ENCODE results near the gene IGF2R. TPM values are rescaled to one million over a fixed set of nuclear protein-coding genes. Genes with fewer than 3 reads are reported as not detected.
"Not testable (repeated sequence)": the region's sequence is repeated elsewhere in the genome, so short reads cannot be mapped to it uniquely, and the experiment has no call there.

IGF2R gene
- total RNA-seq, 1 experiment from 2014 or later = 9.6 TPM

GRCh38 chr6:160139420-160139851 is 170.6 kb downstream of the IGF2R start:
- no peak overlapping the region for H3K4me3 ChIP-seq (ENCODE audit: low read length)
- no peak overlapping the region for H3K4me2 ChIP-seq (ENCODE audit: low read depth, low read length, poor library complexity, severe bottlenecking)
- no peaks in the 10 kb centered on the region for H3K36me3 ChIP-seq (ENCODE audit: insufficient read depth, low read length)
- no peak overlapping the region for H3K27ac ChIP-seq (ENCODE audit: low read length)
- no peaks in the 10 kb centered on the region for H3K9me3 ChIP-seq (ENCODE audit: low read length)
- no peak for DNase-seq
- H3K79me2 ChIP-seq (ENCODE audit: low read length) = no peaks in the 10 kb centered on the region
- H3K27me3 ChIP-seq (ENCODE audit: low read length) = no peaks in the 10 kb centered on the region
- no peaks in the 10 kb centered on the region for H3K4me1 ChIP-seq (ENCODE audit: low read length)
- H3K9me2 ChIP-seq (replicated peaks; ENCODE audit: insufficient read depth, low read length) = no peaks in the 10 kb centered on the region
- H3K9ac ChIP-seq (ENCODE audit: low read length) = no peak overlapping the region
- H4K20me1 ChIP-seq (ENCODE audit: insufficient read depth, low read depth, low read length) = no peaks in the 10 kb centered on the region
- H2AFZ ChIP-seq (ENCODE audit: low read length) = no peak overlapping the region

GRCh38 chr6:160140493-160140892 is 171.6 kb downstream of the IGF2R start:
- not testable (repeated sequence) for H3K4me1 ChIP-seq (ENCODE audit: low read length); H3K27me3 ChIP-seq (ENCODE audit: low read length); H3K27ac ChIP-seq (ENCODE audit: low read length); H3K9me2 ChIP-seq (replicated peaks; ENCODE audit: insufficient read depth, low read length); H3K9me3 ChIP-seq (ENCODE audit: low read length); H4K20me1 ChIP-seq (ENCODE audit: insufficient read depth, low read depth, low read length); DNase-seq; H3K36me3 ChIP-seq (ENCODE audit: insufficient read depth, low read length); H3K4me2 ChIP-seq (ENCODE audit: low read depth, low read length, poor library complexity, severe bottlenecking); H3K9ac ChIP-seq (ENCODE audit: low read length); H3K79me2 ChIP-seq (ENCODE audit: low read length); H3K4me3 ChIP-seq (ENCODE audit: low read length); H2AFZ ChIP-seq (ENCODE audit: low read length)

- Histone ChIP-seq H3K9ac (ENCODE audit: low read length) (no peak overlapping the region), H3K36me3 (ENCODE audit: insufficient read depth, low read length) (no peaks in the 10 kb centered on the region), H3K27me3 (ENCODE audit: low read length) (no peaks in the 10 kb centered on the region), H3K9me3 (ENCODE audit: low read length) (no peaks in the 10 kb centered on the region), H3K4me3 (ENCODE audit: low read length) (no peak overlapping the region), H3K4me1 (ENCODE audit: low read length) (no peaks in the 10 kb centered on the region), H3K4me2 (ENCODE audit: low read depth, low read length, poor library complexity, severe bottlenecking) (no peak overlapping the region), H3K79me2 (ENCODE audit: low read length) (no peaks in the 10 kb centered on the region), H3K9me2 (replicated peaks; ENCODE audit: insufficient read depth, low read length) (no peaks in the 10 kb centered on the region), H4K20me1 (ENCODE audit: insufficient read depth, low read depth, low read length) (no peaks in the 10 kb centered on the region), H2AFZ (ENCODE audit: low read length) (no peak overlapping the region), H3K27ac (ENCODE audit: low read length) (no peak overlapping the region)
- DNase-seq = no peak
Measured at GRCh38 chr6:160141001-160141726, 172.3 kb downstream of the IGF2R start.

- H4K20me1 ChIP-seq (ENCODE audit: insufficient read depth, low read depth, low read length) = no peaks in the 10 kb centered on the region
- H3K27me3 ChIP-seq (ENCODE audit: low read length) = no peaks in the 10 kb centered on the region
- H3K27ac ChIP-seq (ENCODE audit: low read length) = no peak overlapping the region
- DNase-seq = no peak
- H2AFZ ChIP-seq (ENCODE audit: low read length) = no peak overlapping the region
- H3K9me3 ChIP-seq (ENCODE audit: low read length) = no peaks in the 10 kb centered on the region
- H3K79me2 ChIP-seq (ENCODE audit: low read length) = no peaks in the 10 kb centered on the region
- H3K36me3 ChIP-seq (ENCODE audit: insufficient read depth, low read length) = no peaks in the 10 kb centered on the region
- H3K4me2 ChIP-seq (ENCODE audit: low read depth, low read length, poor library complexity, severe bottlenecking) = no peak overlapping the region
- H3K9me2 ChIP-seq (replicated peaks; ENCODE audit: insufficient read depth, low read length) = no peaks in the 10 kb centered on the region
- no peak overlapping the region for H3K9ac ChIP-seq (ENCODE audit: low read length)
- H3K4me3 ChIP-seq (ENCODE audit: low read length) = no peak overlapping the region
- H3K4me1 ChIP-seq (ENCODE audit: low read length) = no peaks in the 10 kb centered on the region
Measured at GRCh38 chr6:160142115-160142715, 173.3 kb downstream of the IGF2R start.

GRCh38 chr6:160146454-160147145 is 177.7 kb downstream of the IGF2R start:
- no peaks in the 10 kb centered on the region for H4K20me1 ChIP-seq (ENCODE audit: insufficient read depth, low read depth, low read length)
- H3K9ac ChIP-seq (ENCODE audit: low read length) = no peak overlapping the region
- H3K27me3 ChIP-seq (ENCODE audit: low read length) = no peaks in the 10 kb centered on the region
- no peaks in the 10 kb centered on the region for H3K9me2 ChIP-seq (replicated peaks; ENCODE audit: insufficient read depth, low read length)
- H3K9me3 ChIP-seq (ENCODE audit: low read length) = no peaks in the 10 kb centered on the region
- H3K4me1 ChIP-seq (ENCODE audit: low read length) = no peaks in the 10 kb centered on the region
- no peak overlapping the region for H2AFZ ChIP-seq (ENCODE audit: low read length)
- H3K36me3 ChIP-seq (ENCODE audit: insufficient read depth, low read length) = no peaks in the 10 kb centered on the region
- DNase-seq = no peak
- no peak overlapping the region for H3K4me3 ChIP-seq (ENCODE audit: low read length)
- no peak overlapping the region for H3K4me2 ChIP-seq (ENCODE audit: low read depth, low read length, poor library complexity, severe bottlenecking)
- no peaks in the 10 kb centered on the region for H3K79me2 ChIP-seq (ENCODE audit: low read length)
- no peak overlapping the region for H3K27ac ChIP-seq (ENCODE audit: low read length)

GRCh38 chr6:160147146-160147536 is 178.3 kb downstream of the IGF2R start:
- no peak overlapping the region for H3K9ac ChIP-seq (ENCODE audit: low read length)
- no peaks in the 10 kb centered on the region for H3K4me1 ChIP-seq (ENCODE audit: low read length)
- no peak overlapping the region for H3K4me2 ChIP-seq (ENCODE audit: low read depth, low read length, poor library complexity, severe bottlenecking)
- H3K79me2 ChIP-seq (ENCODE audit: low read length) = no peaks in the 10 kb centered on the region
- H2AFZ ChIP-seq (ENCODE audit: low read length) = no peak overlapping the region
- H3K27me3 ChIP-seq (ENCODE audit: low read length) = no peaks in the 10 kb centered on the region
- DNase-seq = no peak
- H3K27ac ChIP-seq (ENCODE audit: low read length) = no peak overlapping the region
- H3K9me3 ChIP-seq (ENCODE audit: low read length) = no peaks in the 10 kb centered on the region
- H3K9me2 ChIP-seq (replicated peaks; ENCODE audit: insufficient read depth, low read length) = no peaks in the 10 kb centered on the region
- no peaks in the 10 kb centered on the region for H3K36me3 ChIP-seq (ENCODE audit: insufficient read depth, low read length)
- H4K20me1 ChIP-seq (ENCODE audit: insufficient read depth, low read depth, low read length) = no peaks in the 10 kb centered on the region
- no peak overlapping the region for H3K4me3 ChIP-seq (ENCODE audit: low read length)

GRCh38 chr6:160154471-160154870 is 185.6 kb downstream of the IGF2R start:
- H3K27ac ChIP-seq (ENCODE audit: low read length) = no peak overlapping the region
- no peaks in the 10 kb centered on the region for H3K36me3 ChIP-seq (ENCODE audit: insufficient read depth, low read length)
- no peaks in the 10 kb centered on the region for H3K4me1 ChIP-seq (ENCODE audit: low read length)
- no peaks in the 10 kb centered on the region for H3K9me2 ChIP-seq (replicated peaks; ENCODE audit: insufficient read depth, low read length)
- H3K27me3 ChIP-seq (ENCODE audit: low read length) = no peaks in the 10 kb centered on the region
- H3K9ac ChIP-seq (ENCODE audit: low read length) = no peak overlapping the region
- H3K9me3 ChIP-seq (ENCODE audit: low read length) = no peaks in the 10 kb centered on the region
- no peak overlapping the region for H2AFZ ChIP-seq (ENCODE audit: low read length)
- DNase-seq = no peak
- H3K4me3 ChIP-seq (ENCODE audit: low read length) = no peak overlapping the region
- no peaks in the 10 kb centered on the region for H3K79me2 ChIP-seq (ENCODE audit: low read length)
- H3K4me2 ChIP-seq (ENCODE audit: low read depth, low read length, poor library complexity, severe bottlenecking) = no peak overlapping the region
- H4K20me1 ChIP-seq (ENCODE audit: insufficient read depth, low read depth, low read length) = no peaks in the 10 kb centered on the region

- DNase-seq = no peak
- Histone ChIP-seq H4K20me1 (ENCODE audit: insufficient read depth, low read depth, low read length) (no peaks in the 10 kb centered on the region), H3K27ac (ENCODE audit: low read length) (no peak overlapping the region), H3K4me2 (ENCODE audit: low read depth, low read length, poor library complexity, severe bottlenecking) (no peak overlapping the region), H2AFZ (ENCODE audit: low read length) (no peak overlapping the region), H3K36me3 (ENCODE audit: insufficient read depth, low read length) (no peaks in the 10 kb centered on the region), H3K4me1 (ENCODE audit: low read length) (no peaks in the 10 kb centered on the region), H3K4me3 (ENCODE audit: low read length) (no peak overlapping the region), H3K27me3 (ENCODE audit: low read length) (no peaks in the 10 kb centered on the region), H3K9me3 (ENCODE audit: low read length) (no peaks in the 10 kb centered on the region), H3K9me2 (replicated peaks; ENCODE audit: insufficient read depth, low read length) (no peaks in the 10 kb centered on the region), H3K9ac (ENCODE audit: low read length) (no peak overlapping the region), H3K79me2 (ENCODE audit: low read length) (no peaks in the 10 kb centered on the region)
Measured at GRCh38 chr6:160156842-160157241, 188.0 kb downstream of the IGF2R start.

Measured in Karpas-422 (cell line).